HPDE6-E6E7 (cell line): ENCODE measurements around the gene UBA3.

Source experiments
- DNase-seq: peaks from one replicate; pipeline ENCODE4 v3.0.0; 2011; ENCODE audit warnings: missing footprints; ENCODE audit errors: extremely low spot score

The UBA3 gene

DNA sequence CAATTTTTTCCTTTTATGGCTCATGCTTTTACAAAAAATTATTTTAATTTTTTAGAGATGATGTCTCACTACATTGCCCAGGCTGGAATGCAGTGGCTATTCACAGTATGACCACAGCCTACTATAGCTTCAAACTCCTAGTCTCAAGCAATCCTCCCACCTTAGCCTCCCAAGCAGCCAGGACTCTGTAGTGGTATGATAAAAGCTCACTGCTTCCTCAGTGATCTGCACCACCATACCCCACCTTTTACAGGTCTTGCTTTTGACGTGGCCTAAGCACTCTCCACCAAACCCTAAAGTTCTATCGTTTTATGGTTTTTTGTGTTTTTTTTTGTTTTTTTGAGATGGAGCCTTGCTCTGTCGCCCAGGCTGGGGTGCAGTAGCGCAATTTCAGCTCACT lies 14.0 kb downstream of the UBA3 start:
- DNase-seq = no peak

DNA sequence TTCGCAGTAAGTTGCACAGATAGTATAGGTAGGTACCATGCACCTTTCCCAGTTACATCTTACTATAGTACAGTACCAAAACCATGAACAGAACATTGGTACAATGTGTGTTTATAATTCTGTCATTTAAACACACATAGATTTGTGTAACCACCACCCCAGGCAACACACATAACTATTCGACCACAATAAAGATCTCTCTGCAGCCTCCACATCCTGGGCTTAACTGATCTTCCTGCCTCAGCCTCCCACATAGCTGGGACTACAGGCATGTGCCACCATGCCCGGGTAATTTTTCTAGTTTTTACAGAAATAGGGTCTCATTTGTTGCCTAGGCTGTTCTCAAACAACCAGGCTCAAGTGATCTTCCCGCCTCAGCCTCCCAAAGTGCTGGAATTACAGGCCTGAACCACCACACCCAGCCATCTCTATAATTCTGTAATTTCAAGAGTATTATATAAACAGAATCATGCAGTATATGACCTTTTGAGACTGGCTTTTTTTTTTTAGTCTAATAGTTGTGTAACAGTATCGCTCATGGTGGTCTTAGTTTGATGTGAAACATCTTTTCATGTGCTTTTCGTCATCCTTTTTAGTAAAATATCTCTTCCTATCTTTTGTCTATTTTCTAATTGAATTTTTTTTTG lies 14.7 kb downstream of the UBA3 start:
- no peak for DNase-seq

DNA sequence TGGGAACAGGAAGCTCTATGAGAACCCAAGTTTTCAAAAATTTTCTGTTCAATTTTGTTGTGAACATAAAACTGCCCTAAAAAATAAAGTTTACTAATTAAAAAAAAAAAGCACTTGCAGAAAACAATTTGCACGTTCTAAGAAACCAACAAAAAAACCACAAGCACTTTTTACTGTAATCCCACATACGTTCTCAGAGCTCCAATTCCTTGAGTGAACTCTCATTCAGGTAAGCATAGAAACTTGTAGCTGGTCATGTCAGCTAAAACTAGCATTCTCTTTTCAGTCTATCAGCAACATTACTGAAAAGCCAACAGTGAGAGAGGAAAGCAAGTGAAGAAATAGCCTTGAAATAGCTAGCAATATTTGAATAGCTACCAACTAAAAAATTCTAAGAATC lies 16.5 kb downstream of the UBA3 start:
- no peak for DNase-seq

DNA sequence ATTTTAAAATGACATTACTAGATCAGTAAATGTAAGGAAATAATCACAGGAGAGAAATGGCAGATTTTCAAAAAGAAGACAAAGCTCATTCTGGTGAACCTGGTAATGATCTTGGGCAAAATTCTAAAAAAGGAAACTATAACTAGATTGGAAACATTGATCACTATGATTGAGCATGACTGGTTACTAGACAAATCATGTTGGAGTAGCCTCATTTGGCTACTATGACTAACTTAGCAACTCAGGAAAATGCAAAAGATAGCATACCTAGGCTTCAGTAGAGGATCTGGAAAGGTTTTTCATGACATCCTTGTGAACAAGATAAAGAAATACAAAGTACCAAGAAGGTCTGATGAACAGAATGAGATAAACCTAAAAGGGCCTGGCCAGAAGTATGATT lies 20.5 kb downstream of the UBA3 start:
- no peak for DNase-seq

DNA sequence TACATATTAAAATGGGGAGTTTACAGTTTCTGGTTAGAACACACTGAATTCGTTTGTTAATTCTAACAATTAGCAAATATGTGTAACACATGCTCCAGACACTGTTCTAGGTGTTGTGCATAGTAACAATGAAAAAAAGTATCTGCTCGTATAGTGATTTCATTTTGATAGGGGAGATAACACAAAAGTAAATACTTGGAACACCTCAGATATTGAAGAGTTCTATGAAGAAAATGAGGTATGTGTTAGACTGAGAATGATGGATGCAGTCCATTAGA lies 21.3 kb downstream of the UBA3 start:
- DNase-seq = no peak

DNA sequence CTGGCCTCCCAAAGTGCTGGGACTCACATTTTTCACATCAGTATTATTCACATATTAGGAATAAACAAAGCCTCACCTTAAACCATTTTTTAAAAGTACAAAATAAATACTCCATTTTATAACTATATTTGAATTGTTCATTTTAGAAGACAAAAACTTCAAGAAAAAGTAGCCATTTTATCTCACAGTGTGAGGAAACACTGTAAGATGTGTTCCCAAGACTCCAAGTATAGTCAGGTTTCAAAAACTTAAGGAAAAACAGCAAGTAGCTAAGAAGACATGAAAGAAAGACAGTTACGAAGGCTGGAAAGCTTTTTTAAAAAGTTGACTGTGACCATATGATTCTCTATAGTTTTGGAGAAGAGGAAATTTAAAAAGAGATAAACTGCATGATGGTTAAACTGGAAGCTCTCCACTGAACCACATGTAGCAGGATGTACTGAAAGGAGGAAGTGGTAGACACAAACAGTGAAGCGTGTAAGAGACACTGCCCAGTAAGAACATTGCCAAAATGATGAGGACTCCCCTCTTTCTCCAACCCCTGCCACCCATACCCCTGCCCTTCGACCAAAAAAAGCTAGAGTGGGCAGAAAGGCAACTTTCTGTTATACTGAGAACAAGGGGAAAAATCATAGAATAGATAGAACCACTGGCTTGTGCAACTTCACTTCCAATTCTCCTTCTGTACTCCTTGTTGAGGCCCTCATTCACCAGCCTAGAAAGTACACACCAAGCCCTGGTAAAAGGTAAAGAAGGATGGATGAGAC lies 21.8 kb downstream of the UBA3 start:
- no peak for DNase-seq

DNA sequence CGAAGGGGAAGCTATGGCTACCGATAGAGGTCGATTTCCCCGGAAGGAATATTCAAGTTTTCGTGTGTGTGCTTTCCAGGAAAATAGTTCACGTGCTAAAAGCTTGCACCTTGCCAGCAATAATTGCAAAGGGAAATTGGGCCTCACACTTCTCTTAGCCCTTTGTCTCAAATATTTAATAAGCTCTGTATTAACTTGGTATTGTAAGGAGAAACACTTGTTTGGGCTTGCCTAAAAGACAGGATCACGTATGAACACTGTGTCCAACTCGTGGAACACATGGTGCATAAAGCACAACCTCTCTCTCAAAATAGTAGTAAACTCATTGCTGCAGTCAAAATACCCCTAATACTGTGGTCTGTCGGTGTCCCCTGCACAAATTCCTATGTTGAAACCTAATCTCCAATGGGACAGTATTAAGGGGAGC lies 27.7 kb downstream of the UBA3 start:
- DNase-seq = no peak

DNA sequence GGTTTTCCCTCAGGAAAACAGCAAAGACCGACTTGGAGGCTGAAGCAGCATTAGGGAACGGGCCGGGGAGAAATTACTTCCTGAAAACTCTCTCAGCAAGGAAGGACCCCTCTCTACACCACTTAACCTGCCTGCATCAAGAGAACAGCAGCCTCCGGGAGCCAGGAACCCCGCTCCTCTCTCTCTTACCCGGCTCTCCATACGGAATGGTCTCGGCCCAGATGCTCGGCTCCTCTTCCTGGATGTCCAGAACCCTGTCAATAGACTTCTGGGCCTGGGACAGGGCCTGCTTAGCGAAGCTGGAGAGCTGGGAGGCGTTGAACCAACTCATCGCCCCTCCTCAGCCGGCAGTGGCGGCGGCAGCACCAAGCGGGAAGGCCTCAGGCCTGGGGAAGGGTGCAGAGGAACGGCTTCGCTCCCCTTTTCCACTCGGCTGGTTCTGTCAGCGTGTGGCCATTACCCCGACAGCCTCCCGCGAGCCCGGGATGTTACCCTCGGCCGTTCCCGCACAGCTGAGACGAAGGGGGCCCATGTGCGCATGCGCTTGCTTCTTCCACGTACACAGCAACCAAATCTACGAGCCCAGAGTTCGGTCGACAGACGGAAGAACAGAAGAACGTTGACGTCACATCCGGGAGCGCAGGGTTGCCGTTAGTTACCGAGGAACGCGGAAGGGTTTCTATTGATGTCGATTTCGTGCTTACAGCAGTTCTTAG lies 28.3 kb downstream of the UBA3 start, which contains the start of gene TMF1:
TMF1 (minus strand) TSS at position 578 of the 716 bp plus-strand sequence; CDS start at position 331, 247 bp downstream.
- DNase-seq = peak; percentile 76

DNA sequence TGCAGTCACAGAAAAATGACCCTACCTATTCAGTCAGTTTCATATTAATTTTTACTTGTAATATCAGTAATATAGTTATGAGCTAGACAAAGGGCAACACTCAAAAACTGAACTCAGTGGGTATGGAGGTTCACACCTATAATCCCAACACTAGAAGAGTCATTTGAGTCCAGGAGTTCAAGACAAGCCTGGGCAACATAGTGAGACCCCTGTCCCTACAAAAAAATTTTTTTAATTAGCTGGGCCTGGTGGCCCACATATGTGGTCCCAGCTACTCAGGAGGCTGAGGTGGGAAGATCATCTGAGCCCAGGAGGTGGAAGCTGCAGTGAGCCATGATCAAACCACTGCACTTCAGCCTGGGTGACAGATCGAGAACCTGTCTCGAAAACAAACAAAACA lies 31.2 kb downstream of the UBA3 start:
- DNase-seq = no peak

DNA sequence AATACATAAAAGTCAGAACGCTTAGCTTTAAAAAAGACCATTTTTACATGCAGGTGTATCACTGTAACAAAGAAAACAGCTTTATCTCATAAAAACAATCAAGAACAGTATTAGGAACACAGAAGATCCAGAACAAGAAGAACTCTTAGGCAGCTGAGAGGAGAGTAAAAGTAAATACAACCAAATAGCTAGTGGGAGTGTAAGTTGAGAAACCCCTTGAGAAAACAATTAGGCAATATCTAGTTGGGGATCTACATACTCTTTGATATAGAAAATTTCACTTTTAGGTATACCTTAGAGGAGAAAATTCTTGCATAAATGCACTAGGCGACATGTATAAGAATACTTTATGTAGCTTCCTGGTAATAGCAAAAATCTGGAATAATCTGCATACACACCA lies 35.6 kb downstream of the UBA3 start:
- DNase-seq = no peak

DNA sequence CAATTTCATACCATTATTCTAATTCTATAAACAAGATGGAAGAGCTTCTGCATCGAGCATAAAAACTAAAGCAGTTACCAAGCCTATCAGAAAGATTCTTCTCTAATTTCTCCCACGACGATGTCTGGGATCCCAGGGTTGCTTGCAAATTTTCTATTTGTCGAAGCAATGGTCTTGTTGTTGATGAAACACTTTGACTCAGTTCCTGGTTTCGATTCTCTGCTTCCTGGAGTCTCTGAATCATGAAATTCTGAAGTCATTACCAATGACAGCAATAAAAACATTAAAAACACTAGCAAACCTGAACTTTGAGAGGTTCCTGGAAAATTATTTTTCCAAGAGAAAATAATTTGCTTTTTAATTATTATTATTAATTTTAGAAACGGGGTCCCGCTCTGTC lies 46.7 kb downstream of the UBA3 start:
- no peak for DNase-seq

DNA sequence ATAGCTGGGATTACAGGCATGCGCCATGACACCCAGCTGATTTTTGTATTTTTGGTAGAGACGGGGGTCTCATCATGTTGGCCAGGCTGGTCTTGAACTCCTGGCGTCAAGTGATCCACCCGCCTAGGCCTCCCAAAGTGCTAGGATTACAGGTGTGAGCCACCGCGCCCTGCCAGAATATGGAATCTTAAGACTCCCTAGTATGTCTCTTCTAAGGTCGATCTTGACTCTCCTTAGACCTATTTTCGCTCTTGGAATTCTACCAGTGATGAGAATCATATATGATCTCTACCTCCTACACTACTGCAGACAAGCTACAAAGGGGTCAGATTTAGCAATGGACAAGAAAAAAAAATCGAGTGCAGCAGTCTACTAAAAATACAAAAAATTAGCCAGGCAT lies 47.4 kb downstream of the UBA3 start:
- no peak for DNase-seq

DNA sequence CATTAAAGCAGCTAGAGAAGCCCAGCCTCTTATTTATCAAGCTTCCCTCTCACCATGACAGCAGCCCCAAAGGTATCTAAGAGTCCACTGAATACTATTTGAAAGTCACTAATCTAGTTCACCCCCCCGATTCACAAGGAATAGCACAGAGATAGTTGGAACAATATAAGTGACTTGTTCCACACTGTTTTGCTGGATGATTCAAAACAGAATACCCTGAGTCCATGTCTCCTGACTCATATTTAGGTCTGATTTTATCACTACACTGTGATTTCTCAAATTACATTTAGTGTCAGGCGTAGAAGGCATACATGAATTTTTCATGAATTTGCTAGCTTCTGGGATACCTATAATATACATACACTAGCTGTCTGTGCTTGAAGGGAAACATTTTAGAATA lies 48.0 kb downstream of the UBA3 start:
- no peak for DNase-seq

DNA sequence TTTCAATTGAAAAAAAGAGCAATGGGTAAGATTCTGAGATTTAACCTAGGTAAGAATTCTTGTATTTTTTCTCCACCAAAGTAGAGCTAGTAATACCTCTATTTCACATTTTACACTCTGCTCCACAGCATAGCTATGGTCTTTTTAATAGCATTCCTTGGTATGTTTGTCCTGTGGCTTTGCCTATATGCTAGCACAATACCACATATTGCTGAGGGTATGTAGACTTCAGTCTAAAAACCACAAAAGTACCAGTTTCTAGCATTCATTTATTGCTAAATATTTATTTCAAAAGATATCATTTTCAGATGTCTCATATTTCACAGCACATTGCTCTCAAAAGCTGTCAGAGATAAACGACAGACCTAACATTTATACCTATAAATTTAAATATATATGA lies 48.5 kb downstream of the UBA3 start:
- DNase-seq = no peak

DNA sequence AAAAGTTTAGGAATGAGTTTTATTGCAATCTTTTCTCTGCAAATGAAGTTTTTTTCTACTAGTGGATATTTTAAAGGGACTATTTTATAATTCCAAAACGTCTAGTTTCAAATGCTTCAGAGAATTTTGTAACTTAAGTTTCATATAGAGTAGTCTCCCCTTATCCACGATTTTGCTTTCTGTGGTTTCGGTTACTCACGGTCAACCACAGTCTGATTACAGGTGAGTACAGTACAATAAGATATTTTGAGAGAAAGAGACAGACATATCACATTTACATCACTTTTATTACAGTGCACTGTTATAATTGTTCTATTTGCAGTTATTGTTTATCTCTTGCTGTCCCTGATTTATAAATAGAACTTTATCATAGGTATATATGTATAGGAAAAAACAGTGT lies 59.3 kb downstream of the UBA3 start:
- DNase-seq = no peak

DNA sequence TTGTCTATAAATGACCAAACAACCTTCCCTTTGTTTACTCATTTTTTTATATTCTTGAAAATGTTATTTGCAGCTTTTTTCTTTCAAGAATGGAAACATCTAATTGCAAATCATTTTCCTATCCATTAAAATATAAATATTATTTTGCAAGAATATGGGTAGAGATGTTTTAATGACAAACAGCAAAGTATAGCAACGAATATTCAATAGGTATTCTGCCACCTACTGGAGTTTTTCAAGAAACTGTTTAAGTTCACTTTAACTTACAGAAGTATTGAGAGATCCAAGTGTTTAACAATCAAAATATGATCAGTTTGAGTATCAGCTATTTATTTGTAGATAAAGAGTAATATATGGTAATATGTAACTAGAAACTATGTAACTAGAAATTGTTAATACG lies 59.7 kb downstream of the UBA3 start:
- no peak for DNase-seq

DNA sequence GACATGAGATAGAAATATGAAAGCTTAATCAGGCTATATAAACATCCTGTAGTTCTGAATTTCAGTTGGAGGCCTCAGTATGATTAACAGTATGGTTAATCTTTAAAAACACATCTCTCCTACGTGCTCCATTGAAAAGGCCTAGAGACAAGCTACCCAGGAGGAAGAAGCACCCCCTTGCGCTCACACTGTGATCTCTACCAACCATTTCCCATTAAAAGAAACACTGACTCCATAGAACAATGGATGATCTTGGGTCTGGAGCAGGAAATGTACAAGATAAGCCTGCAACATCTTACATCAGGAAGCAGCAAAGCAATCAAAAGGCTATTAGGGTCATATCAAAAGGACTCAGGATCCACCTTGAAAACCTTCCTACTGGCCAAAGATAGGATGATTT lies 63.3 kb downstream of the UBA3 start:
- no peak for DNase-seq

DNA sequence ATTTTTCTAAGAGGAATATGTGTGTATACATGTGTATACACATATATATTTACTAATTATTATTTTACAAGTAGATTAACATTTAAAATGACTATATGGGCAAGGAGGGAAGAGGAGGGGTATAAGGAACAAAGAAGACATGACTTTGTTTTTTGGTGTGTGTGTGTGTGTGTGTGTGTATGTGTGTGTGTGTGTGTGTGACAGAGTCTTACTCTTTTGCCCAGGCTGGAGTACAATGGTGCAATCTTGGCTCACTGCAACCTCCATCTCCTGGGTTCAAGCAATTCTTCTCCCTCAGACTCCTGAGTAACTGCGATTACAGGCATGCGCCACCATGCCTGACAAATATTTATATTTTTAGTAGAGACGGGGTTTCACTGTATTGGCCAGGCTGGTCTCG lies 64.1 kb downstream of the UBA3 start:
- DNase-seq = no peak

DNA sequence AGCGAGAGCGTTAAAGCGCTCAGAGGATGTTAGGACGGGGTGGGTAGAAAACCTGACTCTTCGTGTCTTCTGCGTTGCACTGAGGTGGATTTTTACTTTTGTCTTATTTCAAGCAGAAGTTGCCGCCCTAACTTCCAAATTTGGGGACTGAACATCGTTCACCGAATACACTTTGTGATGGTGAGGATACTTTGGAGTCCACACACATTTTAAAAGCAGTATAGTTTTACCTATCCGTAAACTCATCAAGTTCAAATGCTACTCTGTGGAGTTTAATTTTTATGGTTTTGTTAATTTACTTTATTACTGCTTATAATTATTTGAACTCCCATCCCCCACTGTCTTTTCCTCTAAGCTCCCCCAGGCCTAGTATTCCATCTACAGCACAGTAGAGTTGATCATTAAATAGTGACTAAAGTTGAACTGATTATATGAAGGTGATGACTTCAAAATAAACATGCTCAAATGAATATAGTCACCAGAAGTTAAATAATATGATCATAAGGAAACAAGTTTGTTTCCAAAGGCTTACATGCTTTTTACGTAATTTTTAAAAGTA lies 66.1 kb downstream of the UBA3 start:
- no peak for DNase-seq

DNA sequence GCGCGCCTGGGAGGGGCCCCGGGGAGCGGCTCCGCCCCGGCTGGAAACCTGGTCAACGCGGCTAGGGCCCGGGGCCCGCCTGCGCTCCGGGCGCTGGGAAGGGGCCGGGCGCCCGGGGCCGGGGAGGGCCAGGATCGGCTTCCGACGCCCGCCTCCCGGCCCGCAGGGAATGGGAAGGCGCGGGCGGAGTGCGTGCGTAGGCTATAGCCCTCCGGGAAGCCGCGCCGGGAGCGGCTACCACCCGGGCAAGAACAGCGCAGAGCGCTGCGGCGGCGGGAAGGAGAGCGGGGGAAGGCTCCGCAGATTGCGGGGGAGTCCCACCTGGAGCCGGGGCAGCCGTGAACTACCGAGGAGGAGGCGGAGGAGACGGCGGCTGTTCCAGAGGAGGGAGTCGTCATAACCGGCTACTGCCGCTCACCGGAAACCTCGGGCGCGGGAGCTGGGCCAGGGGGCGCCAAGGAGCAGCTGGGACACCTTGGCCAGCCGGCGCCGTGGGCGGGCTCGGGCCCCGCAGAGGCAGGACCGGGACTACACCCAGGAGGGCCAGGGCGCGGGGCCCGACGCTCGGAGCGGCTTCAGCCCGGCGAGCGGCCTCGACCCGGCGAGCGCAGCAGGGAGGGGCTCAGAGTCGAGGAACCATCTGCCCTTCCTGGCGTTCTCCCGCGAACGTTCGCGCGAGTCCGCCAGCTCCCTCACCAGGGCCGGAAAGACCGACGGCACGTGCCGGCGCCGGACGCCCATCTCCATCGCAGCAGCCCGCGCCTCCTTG lies 66.7 kb downstream of the UBA3 start, which contains the start of gene EOGT:
EOGT (minus strand) TSS at position 432 of the 769 bp plus-strand sequence. CDS start 3,838 bp downstream, outside the sequence.
- DNase-seq = no peak

DNA sequence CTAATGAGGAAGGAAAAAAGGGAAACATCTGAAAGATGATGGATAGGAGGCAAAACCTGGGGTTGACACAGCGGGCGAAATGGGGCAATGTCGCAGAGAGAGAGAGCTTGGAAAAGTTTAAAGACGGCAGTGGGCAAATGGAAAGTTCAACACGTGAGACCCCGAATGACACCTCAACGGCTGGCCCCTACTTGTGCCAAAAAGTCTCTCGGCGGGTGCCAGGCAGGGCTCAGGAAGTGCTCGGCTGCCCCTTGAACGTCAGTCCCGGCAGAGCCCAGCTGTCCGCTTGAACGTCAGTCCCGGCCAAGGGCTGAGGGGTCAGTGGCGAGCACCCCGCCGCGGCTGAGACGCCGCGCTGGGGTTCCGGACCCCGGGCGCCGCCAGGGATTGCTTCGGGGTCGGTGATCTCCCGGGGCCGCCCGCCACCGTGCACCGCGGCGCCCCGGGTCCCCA lies 67.3 kb downstream of the UBA3 start:
- DNase-seq = no peak
